H9 (cell line): Measurements from ENCODE around the gene SPTLC1. TPM values are rescaled to one million over a fixed set of nuclear protein-coding genes. Genes with fewer than 3 reads are reported as not detected.

Source experiments
- DNase-seq: peaks from one replicate; pipeline ENCODE4 v3.0.0-alpha.2; 2017
- H2AFZ ChIP-seq: one replicate; pipeline ENCODE4 v1.6.1; 2013; ENCODE audit warnings: mild to moderate bottlenecking, low read length, control low read depth, moderate library complexity
- H2AK5ac ChIP-seq: 2 replicates; pipeline ENCODE4 v1.6.1; 2013; ENCODE audit warnings: low read length, control low read depth, mixed read lengths; ENCODE audit not compliant: insufficient read length
- H2BK120ac ChIP-seq: one replicate; pipeline ENCODE4 v1.6.1; 2013; ENCODE audit warnings: low read depth, mild to moderate bottlenecking, low read length, control low read depth, inconsistent platforms; ENCODE audit not compliant: poor library complexity, severe bottlenecking
- H2BK12ac ChIP-seq: 2 replicates; pipeline ENCODE4 v1.6.1; 2013; ENCODE audit warnings: low read length, control low read depth, mixed read lengths, low read depth; ENCODE audit not compliant: insufficient read length
- H2BK15ac ChIP-seq: 2 replicates; pipeline ENCODE4 v1.6.1; 2013; ENCODE audit warnings: low read depth, low read length, control low read depth
- H2BK20ac ChIP-seq: one replicate; pipeline ENCODE4 v1.6.1; 2013; ENCODE audit warnings: low read depth, mild to moderate bottlenecking, low read length, control low read depth, inconsistent platforms; ENCODE audit not compliant: poor library complexity, severe bottlenecking
- H2BK5ac ChIP-seq: 2 replicates; pipeline ENCODE4 v1.6.1; 2013; ENCODE audit warnings: low read length, control low read depth, mixed read lengths; ENCODE audit not compliant: insufficient read length
- H3K14ac ChIP-seq: 2 replicates; pipeline ENCODE4 v1.6.1; 2013; ENCODE audit warnings: low read length, control low read depth; ENCODE audit not compliant: insufficient read depth
- H3K18ac ChIP-seq: 2 replicates; pipeline ENCODE4 v1.6.1; 2013; ENCODE audit warnings: low read depth, mild to moderate bottlenecking, mixed read lengths, low read length, control low read depth; ENCODE audit not compliant: insufficient read length
- H3K23ac ChIP-seq: 2 replicates; pipeline ENCODE4 v1.6.1; 2013; ENCODE audit warnings: low read length, control low read depth, mixed read lengths, low read depth; ENCODE audit not compliant: insufficient read length
- H3K23me2 ChIP-seq: 2 replicates; pipeline ENCODE4 v1.6.1; 2013; ENCODE audit warnings: low read depth, mild to moderate bottlenecking, mixed read lengths, low read length, control low read depth; ENCODE audit not compliant: insufficient read length, poor library complexity, severe bottlenecking
- H3K27ac ChIP-seq: 2 replicates; pipeline ENCODE4 v1.5.1; 2013; ENCODE audit warnings: low read length, control low read depth, mixed read lengths, low read depth; ENCODE audit not compliant: insufficient read length
- H3K27me3 ChIP-seq: 2 replicates; pipeline ENCODE4 v1.6.1; 2013; ENCODE audit warnings: low read length, control low read depth, inconsistent platforms; ENCODE audit not compliant: insufficient read depth
- H3K4ac ChIP-seq: 2 replicates; pipeline ENCODE4 v1.6.1; 2013; ENCODE audit warnings: low read depth, mild to moderate bottlenecking, control low read depth, inconsistent platforms, low read length, moderate library complexity
- H3K4me1 ChIP-seq: 2 replicates; pipeline ENCODE4 v1.6.1; 2013; ENCODE audit warnings: low read length, control low read depth, inconsistent platforms; ENCODE audit not compliant: insufficient read depth
- H3K4me2 ChIP-seq: 2 replicates; pipeline ENCODE4 v1.6.1; 2013; ENCODE audit warnings: low read length, control low read depth, mixed read lengths; ENCODE audit not compliant: insufficient read length, insufficient read depth
- H3K56ac ChIP-seq: 2 replicates; pipeline ENCODE4 v1.6.1; 2013; ENCODE audit warnings: low read depth, mild to moderate bottlenecking, mixed read lengths, low read length, control low read depth; ENCODE audit not compliant: insufficient read length
- H3K79me1 ChIP-seq: 2 replicates; pipeline ENCODE4 v1.6.1; 2013; ENCODE audit warnings: low read depth, mild to moderate bottlenecking, moderate library complexity, low read length, control low read depth, inconsistent platforms; ENCODE audit not compliant: insufficient read depth, poor library complexity, severe bottlenecking
- H3K79me2 ChIP-seq: 2 replicates; pipeline ENCODE4 v1.6.1; 2013; ENCODE audit warnings: low read length, control low read depth, inconsistent platforms; ENCODE audit not compliant: insufficient read depth
- H3K9ac ChIP-seq: 2 replicates; pipeline ENCODE4 v1.6.1; 2013; ENCODE audit warnings: low read length, control low read depth, mixed read lengths; ENCODE audit not compliant: insufficient read length; ENCODE audit errors: extremely low read depth
- H3K9me3 ChIP-seq: one replicate; pipeline ENCODE4 v1.6.1; 2013; ENCODE audit warnings: low read depth, low read length, inconsistent platforms; ENCODE audit not compliant: control insufficient read depth
- H3T11ph ChIP-seq: one replicate; pipeline ENCODE4 v1.6.1; 2013; ENCODE audit warnings: mild to moderate bottlenecking, low read length, control low read depth, inconsistent platforms
- H4K20me1 ChIP-seq: one replicate; pipeline ENCODE4 v1.6.1; 2013; ENCODE audit not compliant: control insufficient read depth, insufficient read length, insufficient read depth
- H4K5ac ChIP-seq: 2 replicates; pipeline ENCODE4 v1.6.1; 2013; ENCODE audit warnings: low read depth, mild to moderate bottlenecking, mixed read lengths, low read length, control low read depth; ENCODE audit not compliant: insufficient read length
- H4K8ac ChIP-seq: replicated peaks from 2 replicates; pipeline ENCODE4 v1.6.1; 2013; ENCODE audit warnings: low read length, control low read depth, mixed read lengths, low read depth; ENCODE audit not compliant: insufficient read length
- H4K91ac ChIP-seq: 2 replicates; pipeline ENCODE4 v1.6.1; 2013; ENCODE audit warnings: low read depth, mild to moderate bottlenecking, moderate library complexity, mixed read lengths, low read length, control low read depth; ENCODE audit not compliant: insufficient read length
- H3K27ac Mint-ChIP-seq, 3 experiments: 2 replicates in 2 of 3; 3 replicates in 1 of 3; pipeline ENCODE4 v1.8.0; 2020 to 2021; ENCODE audit warnings: mixed read lengths in 3 of 3, mild to moderate bottlenecking in 1 of 3, moderate library complexity in 1 of 3
- H3K27me3 Mint-ChIP-seq: 2 replicates; pipeline ENCODE4 v1.8.0; 2021; ENCODE audit warnings: low read depth, mild to moderate bottlenecking, moderate library complexity, mixed read lengths
- H3K36me3 Mint-ChIP-seq, 3 experiments: 2 replicates in 2 of 3; 3 replicates in 1 of 3; pipeline ENCODE4 v1.8.0; 2020 to 2021; ENCODE audit warnings: low read depth in 3 of 3, mixed read lengths in 3 of 3; ENCODE audit not compliant: insufficient read depth in 1 of 3
- H3K4me1 Mint-ChIP-seq, 2 experiments: 2 replicates each; pipeline ENCODE4 v1.8.0; 2020; ENCODE audit warnings: mixed read lengths in 2 of 2
- H3K4me3 Mint-ChIP-seq, 2 experiments: 2 replicates in 1 of 2; 3 replicates in 1 of 2; pipeline ENCODE4 v1.8.0; 2020 to 2021; ENCODE audit warnings: mild to moderate bottlenecking in 2 of 2, mixed read lengths in 2 of 2, moderate library complexity in 1 of 2
- H3K9me3 Mint-ChIP-seq, 2 experiments: 2 replicates in 1 of 2; 3 replicates in 1 of 2; pipeline ENCODE4 v1.8.0; 2020; ENCODE audit warnings: mild to moderate bottlenecking in 2 of 2, mixed read lengths in 2 of 2, moderate library complexity in 1 of 2
- WGBS: extraction: QIAGEN DNeasy Blood & Tissue Kit; methylation state at CpG from one replicate; pipeline ENCODE4 v1.1.7; 2013; ENCODE audit warnings: missing lambda C conversion rate, low lambda C conversion rate, mixed read lengths; ENCODE audit not compliant: insufficient read length; ENCODE audit errors: extremely low coverage; 5-methylcytosine and 5-hydroxymethylcytosine counted together
- total RNA-seq: library from RNA; stranded (reverse); gene quantifications from 2 replicates; pipeline ENCODE4 v1.2.1, GENCODE V29; 2021
- TF ChIP-seq, protein P1 (sequence below): fragments of 200-600 bp; sonication (generic); conservative IDR thresholded peaks from 3 replicates; pipeline ENCODE4 v1.8.0; 2021; ENCODE audit warnings: antibody characterized with exemption, mild to moderate bottlenecking

SPTLC1 gene
- total RNA-seq, 1 experiment from 2014 or later: 73.5 TPM

DNA sequence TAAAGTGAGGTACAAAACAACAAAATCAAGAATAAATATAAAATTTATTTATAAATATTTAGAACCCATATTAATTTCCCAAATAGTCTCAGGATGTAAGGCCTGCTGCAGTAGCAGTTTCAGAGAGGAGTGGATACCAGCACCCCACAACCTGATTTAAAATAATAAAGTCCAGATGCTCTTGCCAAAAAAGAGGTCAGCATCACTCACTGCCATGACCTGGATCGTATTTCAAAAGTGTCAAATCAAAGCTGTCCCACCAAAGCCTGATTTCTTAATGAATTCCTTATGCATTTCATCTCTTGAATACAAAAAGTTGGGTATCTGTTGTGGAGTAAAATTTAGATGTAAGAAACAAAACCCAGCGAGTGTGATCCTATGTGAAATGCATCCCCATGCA lies 107.2 kb downstream of the SPTLC1 start:
- Histone ChIP-seq H2AK5ac (no peak overlapping the region), H3K4me1 (no peaks in the 10 kb centered on the region), H2BK12ac (no peak overlapping the region), H4K8ac (no peak overlapping the region), H3K23ac (no peak overlapping the region), H2BK20ac (no peak overlapping the region), H3K79me1 (no peaks in the 10 kb centered on the region), H3T11ph (no peak overlapping the region), H3K56ac (no peak overlapping the region), H3K79me2 (no peaks in the 10 kb centered on the region), H2BK15ac (no peak overlapping the region), H4K5ac (no peak overlapping the region), H4K91ac (no peak overlapping the region), H3K9ac (no peak overlapping the region), H3K23me2 (no peaks in the 10 kb centered on the region), H3K4me2 (no peak overlapping the region), H3K14ac (no peak overlapping the region), H4K20me1 (no peaks in the 10 kb centered on the region), H3K27me3 (no peaks in the 10 kb centered on the region), H2AFZ (no peak overlapping the region), H3K27ac (no peak overlapping the region), H3K18ac (no peak overlapping the region), H2BK5ac (no peak overlapping the region), H3K9me3 (no peaks in the 10 kb centered on the region), H3K4ac (no peak overlapping the region), H2BK120ac (no peak overlapping the region)
- H3K9me3 Mint-ChIP-seq: no peaks in the 10 kb centered on the region
- no peaks in the 10 kb centered on the region for H3K27me3 Mint-ChIP-seq
- H3K4me1 Mint-ChIP-seq: peaks cover 9 to 14% of the 10 kb centered on the region in 2 experiments
- TF ChIP-seq, protein P1, sequence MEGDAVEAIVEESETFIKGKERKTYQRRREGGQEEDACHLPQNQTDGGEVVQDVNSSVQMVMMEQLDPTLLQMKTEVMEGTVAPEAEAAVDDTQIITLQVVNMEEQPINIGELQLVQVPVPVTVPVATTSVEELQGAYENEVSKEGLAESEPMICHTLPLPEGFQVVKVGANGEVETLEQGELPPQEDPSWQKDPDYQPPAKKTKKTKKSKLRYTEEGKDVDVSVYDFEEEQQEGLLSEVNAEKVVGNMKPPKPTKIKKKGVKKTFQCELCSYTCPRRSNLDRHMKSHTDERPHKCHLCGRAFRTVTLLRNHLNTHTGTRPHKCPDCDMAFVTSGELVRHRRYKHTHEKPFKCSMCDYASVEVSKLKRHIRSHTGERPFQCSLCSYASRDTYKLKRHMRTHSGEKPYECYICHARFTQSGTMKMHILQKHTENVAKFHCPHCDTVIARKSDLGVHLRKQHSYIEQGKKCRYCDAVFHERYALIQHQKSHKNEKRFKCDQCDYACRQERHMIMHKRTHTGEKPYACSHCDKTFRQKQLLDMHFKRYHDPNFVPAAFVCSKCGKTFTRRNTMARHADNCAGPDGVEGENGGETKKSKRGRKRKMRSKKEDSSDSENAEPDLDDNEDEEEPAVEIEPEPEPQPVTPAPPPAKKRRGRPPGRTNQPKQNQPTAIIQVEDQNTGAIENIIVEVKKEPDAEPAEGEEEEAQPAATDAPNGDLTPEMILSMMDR: no peak
- H3K4me3 Mint-ChIP-seq: no peak overlapping the region
- WGBS: no CpG with 5 or more reads among the region's 2 CpGs
- H3K27ac Mint-ChIP-seq: no peak overlapping the region
- DNase-seq: no peak
- H3K36me3 Mint-ChIP-seq: no peaks in the 10 kb centered on the region
